H1 (cell line): Measurements from ENCODE around the gene FAAP100. TPM values are rescaled to one million over a fixed set of nuclear protein-coding genes. Genes with fewer than 3 reads are reported as not detected.

Experiments used
- CHD7 ChIP-seq: fragments of 300-600 bp; sonication (generic); IDR thresholded peaks from 2 replicates; pipeline ENCODE4 v1.7.1; 2012; ENCODE audit warnings: low read length, moderate library complexity, mild to moderate bottlenecking, inconsistent platforms; ENCODE audit not compliant: insufficient replicate concordance
- NANOG ChIP-seq: IDR thresholded peaks from 2 replicates; pipeline ENCODE4 v1.6.1; 2011; ENCODE audit warnings: low read length, low read depth, mild to moderate bottlenecking, inconsistent platforms; ENCODE audit not compliant: insufficient read depth, poor library complexity, severe bottlenecking
- RFX5 ChIP-seq: IDR thresholded peaks from 2 replicates; pipeline ENCODE4 v1.6.1; 2011; ENCODE audit warnings: low read depth, low read length, improper control_type of control experiment, borderline replicate concordance
- SAP30 ChIP-seq: fragments of 300-600 bp; sonication (generic); IDR thresholded peaks from 2 replicates; pipeline ENCODE4 v1.7.1; 2012; ENCODE audit warnings: low read length, moderate library complexity, mild to moderate bottlenecking, inconsistent platforms; ENCODE audit not compliant: insufficient read depth, insufficient replicate concordance
- SIRT6 ChIP-seq: IDR thresholded peaks from one replicate; pipeline ENCODE4 v1.7.1; 2012; ENCODE audit warnings: low read length, inconsistent platforms
- ZNF274 ChIP-seq: IDR thresholded peaks from 2 replicates; pipeline ENCODE4 v1.7.0; 2012; ENCODE audit warnings: low read length, borderline replicate concordance; ENCODE audit errors: extremely low read depth
- polyA plus RNA-seq, 7 experiments: library from polyadenylated mRNA; depleted of rRNA in 3 of 7; stranded (reverse) in 5 of 7; unstranded in 2 of 7; fragments of >200 nt in 5 of 7; fragments of 200-250 nt in 2 of 7; gene quantifications; 1 replicate in 5 of 7; 2 replicates in 1 of 7; 4 replicates in 1 of 7; pipeline versions ENCODE4 v1.2.1 to v1.2.3, GENCODE V29; 2011 to 2013; ENCODE audit warnings: missing spikeins in 2 of 7, mixed read lengths in 2 of 7
- total RNA-seq: library from RNA; stranded (reverse); fragmentation: NEBNext Ultra II Directional; extraction: Animal tissue kit (Norgen Biotek cat#: 25700); gene quantifications from 2 replicates; pipeline ENCODE4 v1.2.1, GENCODE V29; 2021

The FAAP100 gene
- total and polyA plus RNA-seq, 2 of the 8 experiments (the other 6 are each of a cell fraction or from before 2014, with no cell fraction given) = 23.2 to 41.8 TPM

GRCh38 chr17:81578038-81578441, 25.9 kb upstream of the FAAP100 start (continued):
- no peak for TF ChIP-seq CHD7
- TF ChIP-seq NANOG = no peak
- no peak for TF ChIP-seq ZNF274
- TF ChIP-seq SAP30 = no peak
- TF ChIP-seq SIRT6 = no peak
- no peak for TF ChIP-seq RFX5
